ENCODE measurements around the gene ANKLE2. TPM values are rescaled to one million over a fixed set of nuclear protein-coding genes. Genes with fewer than 3 reads are reported as not detected.

ANKLE2 gene
- polyA plus RNA-seq, 1 donor (not counting 4 experiments of a cell fraction or from before 2014, with no cell fraction given): 109 TPM

DNA sequence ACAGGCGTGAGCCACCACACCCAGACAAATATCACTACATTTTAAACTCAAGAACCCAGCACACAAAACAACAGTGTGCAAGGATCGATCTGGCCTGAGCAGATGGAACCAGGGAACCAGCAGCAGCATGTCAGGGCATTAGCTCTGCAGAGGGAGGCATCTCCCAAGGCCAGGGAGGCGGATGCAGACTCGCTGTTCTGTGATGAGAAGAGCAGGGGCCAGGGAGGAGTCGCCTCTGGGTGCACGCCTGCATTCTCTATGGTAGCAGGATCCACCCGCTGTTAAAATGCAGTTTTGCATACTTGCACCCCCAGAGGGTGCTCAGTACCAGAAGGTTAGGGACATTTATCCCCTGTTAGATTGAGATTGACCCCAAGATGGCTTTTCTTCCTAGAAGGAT is 33.1 kb downstream of the ANKLE2 start:
- Histone ChIP-seq H3K9ac (ENCODE audit: control insufficient read depth, extremely low read depth, insufficient read depth, low read length) (no peak overlapping the region), H3K4me3 (ENCODE audit: control insufficient read depth in 2 of 3, extremely low read depth in 1 of 3, insufficient read depth in 2 of 3, low read depth in 1 of 3, low read length in 3 of 3) (no peak overlapping the region), H3K79me2 (ENCODE audit: control insufficient read depth, insufficient read depth, low read length) (peaks cover 32% of the 10 kb centered on the region), H3K36me3 (ENCODE audit: control insufficient read depth in 2 of 2, extremely low read depth in 1 of 2, insufficient read depth in 2 of 2, low read length in 2 of 2) (peaks cover 46 to 60% of the 10 kb centered on the region in 2 experiments), H3K27ac (ENCODE audit: control insufficient read depth, insufficient read depth, low read length) (no peak overlapping the region), H3K9me3 (ENCODE audit: control insufficient read depth, low read depth, low read length) (no peaks in the 10 kb centered on the region), H4K20me1 (ENCODE audit: control insufficient read depth, extremely low read depth, insufficient read depth, low read length) (peaks cover 10% of the 10 kb centered on the region), H2AFZ (ENCODE audit: control insufficient read depth, low read length) (no peak overlapping the region), H3K27me3 (ENCODE audit: control insufficient read depth, extremely low read depth, insufficient read depth, low read length) (no peaks in the 10 kb centered on the region), H3K4me1 (ENCODE audit: control insufficient read depth, extremely low read depth, insufficient read depth, low read length) (no peaks in the 10 kb centered on the region), H3K9me1 (ENCODE audit: control insufficient read depth, extremely low read depth, insufficient read depth, low read length) (no peaks in the 10 kb centered on the region), H3K4me2 (ENCODE audit: control insufficient read depth, extremely low read depth, insufficient read depth, low read depth, low read length) (no peak overlapping the region)
- TF ChIP-seq EZH2 (IDR thresholded peaks at IDR 0.05; ENCODE audit: low read length): no peak
- TF ChIP-seq, protein P1, sequence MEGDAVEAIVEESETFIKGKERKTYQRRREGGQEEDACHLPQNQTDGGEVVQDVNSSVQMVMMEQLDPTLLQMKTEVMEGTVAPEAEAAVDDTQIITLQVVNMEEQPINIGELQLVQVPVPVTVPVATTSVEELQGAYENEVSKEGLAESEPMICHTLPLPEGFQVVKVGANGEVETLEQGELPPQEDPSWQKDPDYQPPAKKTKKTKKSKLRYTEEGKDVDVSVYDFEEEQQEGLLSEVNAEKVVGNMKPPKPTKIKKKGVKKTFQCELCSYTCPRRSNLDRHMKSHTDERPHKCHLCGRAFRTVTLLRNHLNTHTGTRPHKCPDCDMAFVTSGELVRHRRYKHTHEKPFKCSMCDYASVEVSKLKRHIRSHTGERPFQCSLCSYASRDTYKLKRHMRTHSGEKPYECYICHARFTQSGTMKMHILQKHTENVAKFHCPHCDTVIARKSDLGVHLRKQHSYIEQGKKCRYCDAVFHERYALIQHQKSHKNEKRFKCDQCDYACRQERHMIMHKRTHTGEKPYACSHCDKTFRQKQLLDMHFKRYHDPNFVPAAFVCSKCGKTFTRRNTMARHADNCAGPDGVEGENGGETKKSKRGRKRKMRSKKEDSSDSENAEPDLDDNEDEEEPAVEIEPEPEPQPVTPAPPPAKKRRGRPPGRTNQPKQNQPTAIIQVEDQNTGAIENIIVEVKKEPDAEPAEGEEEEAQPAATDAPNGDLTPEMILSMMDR (optimal IDR thresholded peaks at IDR 0.05 in 1 of 3, IDR thresholded peaks at IDR 0.05 in 1 of 3, conservative IDR thresholded peaks at IDR 0.05 in 1 of 3; ENCODE audit: extremely low read depth in 1 of 3, insufficient read depth in 2 of 3, low read length in 3 of 3): no peak
- dilution Hi-C loops (cut with MboI; ENCODE audit: extremely low pct_ligation_motif_present, low sequenced_read_pairs): no loop called here
- no peak for FAIRE-seq
- DNase-seq (ENCODE audit: low read depth, low spot score): no peak

DNA sequence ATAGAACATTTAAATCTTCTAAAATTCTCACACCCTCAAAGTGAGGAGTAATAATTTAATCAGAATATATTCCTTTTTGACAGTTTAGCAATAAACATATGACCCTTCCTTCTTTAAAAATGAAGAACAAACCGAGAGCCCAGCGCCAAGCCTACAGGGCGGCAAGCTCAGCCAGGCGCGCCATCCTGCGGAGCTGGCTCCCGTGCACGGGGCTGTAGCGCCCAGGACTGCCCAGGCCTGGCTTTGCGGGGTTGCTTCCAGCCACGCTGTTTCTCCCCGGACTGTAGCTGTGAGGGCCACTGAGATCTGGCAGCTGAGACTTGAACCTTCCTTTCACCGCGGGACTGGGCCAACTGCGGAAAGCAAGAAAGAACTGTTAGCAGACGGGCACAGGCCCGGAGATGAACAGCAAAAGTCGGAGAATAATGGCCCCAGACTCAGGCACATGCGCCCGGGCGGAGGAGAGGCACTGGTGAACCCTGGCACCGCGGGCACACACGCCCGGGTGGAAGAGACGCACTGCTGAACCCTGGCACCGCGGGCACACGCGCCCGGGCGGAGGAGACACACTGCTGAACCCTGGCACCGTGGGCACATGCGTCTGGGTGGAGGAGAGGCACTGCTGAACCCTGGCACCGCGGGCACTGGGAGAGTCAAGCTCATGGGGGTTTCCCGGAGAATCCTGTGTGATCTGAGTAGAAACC is 34.4 kb downstream of the ANKLE2 start:
- H3K27me3 ChIP-seq (ENCODE audit: control insufficient read depth, extremely low read depth, insufficient read depth, low read length): no peaks in the 10 kb centered on the region
- H3K9me3 ChIP-seq (ENCODE audit: control insufficient read depth, low read depth, low read length): no peaks in the 10 kb centered on the region
- dilution Hi-C loops (cut with MboI; ENCODE audit: extremely low pct_ligation_motif_present, low sequenced_read_pairs): no loop called here
- H3K4me2 ChIP-seq (ENCODE audit: control insufficient read depth, extremely low read depth, insufficient read depth, low read depth, low read length): no peak overlapping the region
- no peak overlapping the region for H3K9ac ChIP-seq (ENCODE audit: control insufficient read depth, extremely low read depth, insufficient read depth, low read length)
- FAIRE-seq (no peak), DNase-seq (ENCODE audit: low read depth, low spot score) (no peak)
- no peaks in the 10 kb centered on the region for H3K4me1 ChIP-seq (ENCODE audit: control insufficient read depth, extremely low read depth, insufficient read depth, low read length)
- H3K27ac ChIP-seq (ENCODE audit: control insufficient read depth, insufficient read depth, low read length): no peak overlapping the region
- H3K36me3 ChIP-seq (ENCODE audit: control insufficient read depth in 2 of 2, extremely low read depth in 1 of 2, insufficient read depth in 2 of 2, low read length in 2 of 2): peaks cover 50 to 65% of the 10 kb centered on the region in 2 experiments
- H2AFZ ChIP-seq (ENCODE audit: control insufficient read depth, low read length): no peak overlapping the region
- H3K4me3 ChIP-seq (ENCODE audit: control insufficient read depth in 2 of 3, extremely low read depth in 1 of 3, insufficient read depth in 2 of 3, low read depth in 1 of 3, low read length in 3 of 3): no peak overlapping the region
- peaks cover 13% of the 10 kb centered on the region for H4K20me1 ChIP-seq (ENCODE audit: control insufficient read depth, extremely low read depth, insufficient read depth, low read length)
- no peaks in the 10 kb centered on the region for H3K9me1 ChIP-seq (ENCODE audit: control insufficient read depth, extremely low read depth, insufficient read depth, low read length)
- H3K79me2 ChIP-seq (ENCODE audit: control insufficient read depth, insufficient read depth, low read length): peaks cover 38% of the 10 kb centered on the region
- TF ChIP-seq, protein P1 (optimal IDR thresholded peaks at IDR 0.05 in 1 of 3, IDR thresholded peaks at IDR 0.05 in 1 of 3, conservative IDR thresholded peaks at IDR 0.05 in 1 of 3; ENCODE audit: extremely low read depth in 1 of 3, insufficient read depth in 2 of 3, low read length in 3 of 3): no peak
- no peak for TF ChIP-seq EZH2 (IDR thresholded peaks at IDR 0.05; ENCODE audit: low read length)

Measured in keratinocyte (primary cell).